ENCODE results near the gene PITPNM3.

DNA sequence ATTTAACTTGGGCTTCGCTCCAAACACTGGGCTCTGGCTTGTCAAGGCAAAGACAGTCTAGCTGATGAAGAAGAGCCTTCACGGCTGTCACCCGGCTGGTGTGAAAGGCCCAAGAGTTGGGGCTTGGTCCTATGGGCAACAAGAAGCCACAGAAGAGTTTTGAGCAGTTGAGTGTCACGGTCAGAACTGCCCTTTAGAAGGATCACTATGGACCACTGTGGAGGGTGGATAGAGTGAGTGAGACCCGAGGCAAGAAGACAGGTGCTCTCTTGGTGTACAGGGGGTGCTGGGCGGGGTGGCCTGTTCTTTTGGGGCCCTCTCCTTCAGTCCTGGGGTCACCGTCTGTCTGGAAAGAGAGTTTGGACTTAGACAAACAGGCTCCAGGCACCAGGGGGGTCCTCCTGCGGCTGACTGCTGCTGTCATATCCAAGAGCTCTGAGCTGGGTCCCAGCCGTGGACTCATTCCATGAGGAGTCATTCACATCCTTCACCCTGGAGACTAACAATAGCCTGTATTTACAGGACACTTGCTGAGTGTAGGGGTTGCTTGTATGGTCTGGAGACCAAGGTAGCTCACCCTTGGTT is 109.7 kb downstream of the PITPNM3 start:
- TF ChIP-seq, protein P1, sequence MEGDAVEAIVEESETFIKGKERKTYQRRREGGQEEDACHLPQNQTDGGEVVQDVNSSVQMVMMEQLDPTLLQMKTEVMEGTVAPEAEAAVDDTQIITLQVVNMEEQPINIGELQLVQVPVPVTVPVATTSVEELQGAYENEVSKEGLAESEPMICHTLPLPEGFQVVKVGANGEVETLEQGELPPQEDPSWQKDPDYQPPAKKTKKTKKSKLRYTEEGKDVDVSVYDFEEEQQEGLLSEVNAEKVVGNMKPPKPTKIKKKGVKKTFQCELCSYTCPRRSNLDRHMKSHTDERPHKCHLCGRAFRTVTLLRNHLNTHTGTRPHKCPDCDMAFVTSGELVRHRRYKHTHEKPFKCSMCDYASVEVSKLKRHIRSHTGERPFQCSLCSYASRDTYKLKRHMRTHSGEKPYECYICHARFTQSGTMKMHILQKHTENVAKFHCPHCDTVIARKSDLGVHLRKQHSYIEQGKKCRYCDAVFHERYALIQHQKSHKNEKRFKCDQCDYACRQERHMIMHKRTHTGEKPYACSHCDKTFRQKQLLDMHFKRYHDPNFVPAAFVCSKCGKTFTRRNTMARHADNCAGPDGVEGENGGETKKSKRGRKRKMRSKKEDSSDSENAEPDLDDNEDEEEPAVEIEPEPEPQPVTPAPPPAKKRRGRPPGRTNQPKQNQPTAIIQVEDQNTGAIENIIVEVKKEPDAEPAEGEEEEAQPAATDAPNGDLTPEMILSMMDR (conservative IDR thresholded peaks at IDR 0.05 in 1 of 2, IDR thresholded peaks at IDR 0.05 in 1 of 2; ENCODE audit: low read depth in 1 of 2, low read length in 2 of 2) = no peak
- no peak for TF ChIP-seq EZH2 (IDR thresholded peaks at IDR 0.05; ENCODE audit: low read length, missing control alignments)

Data from fibroblast of lung (primary cell).